GM12878 (cell line): ENCODE data around the gene CERKL. TPM values are rescaled to one million over a fixed set of nuclear protein-coding genes. Genes with fewer than 3 reads are reported as not detected.

Experiments
- ATAC-seq: fragments of 200-7000 bp; cut with Tn5 transposase; 3 replicates; pipeline ENCODE4 v1.9.1; 2020; ENCODE audit warnings: mild to moderate bottlenecking, moderate library complexity
- BruUV-seq: library from RNA; stranded (reverse); fragments of 400-500 nt; replicated peaks from 2 replicates; lab custom pipeline; 2021; lab: Mats Ljungman, UMichigan
- CTCF ChIA-PET: fragments of 300-600 bp; sonication (Branson Sonifier 250); formaldehyde crosslinking; extraction: SDS; loops from one replicate; lab custom pipeline; 2021; ENCODE audit warnings: inconsistent platforms; lab: Yijun Ruan, JAX
- POLR2A ChIA-PET: fragments of 350-600 bp; formaldehyde crosslinking; extraction: SDS; loops from one replicate; lab custom pipeline; 2021; ENCODE audit warnings: inconsistent platforms; lab: Charles Lee
- RAD21 ChIA-PET: fragments of 300-600 bp; sonication (Branson Sonifier 250); formaldehyde crosslinking; loops from one replicate; lab custom pipeline; 2023; ENCODE audit warnings: antibody characterized with exemption; ENCODE audit not compliant: unreplicated experiment; lab: Charles Lee
- SMC1A ChIA-PET: fragments of 300-600 bp; sonication (Branson Sonifier 250); formaldehyde crosslinking; loops from one replicate; lab custom pipeline; 2023; ENCODE audit not compliant: unreplicated experiment, uncharacterized antibody; lab: Charles Lee
- DNase-seq: peaks from one replicate; pipeline ENCODE4 v3.0.0-alpha.2; 2011; ENCODE audit warnings: low read depth, low spot score
- FAIRE-seq: peaks from 3 replicates; lab custom pipeline; 2011; peaks lifted over from hg19 to GRCh38; lab: Jason Lieb, UNC
- H2AFZ ChIP-seq: 2 replicates; pipeline ENCODE4 v1.6.0; 2011; ENCODE audit warnings: low read depth, low read length, control low read depth; ENCODE audit not compliant: control insufficient read depth
- H3K27ac ChIP-seq: 2 replicates; pipeline ENCODE4 v1.5.1; 2011; ENCODE audit warnings: control low read depth; ENCODE audit not compliant: control insufficient read depth, insufficient read depth
- H3K27me3 ChIP-seq, 2 experiments: replicated peaks in 1 of 2; 2 replicates each; pipeline versions ENCODE4 v1.6.0 to v1.6.1; 2011; ENCODE audit warnings: low read length in 1 of 2; ENCODE audit not compliant: control insufficient read depth in 2 of 2, insufficient read depth in 2 of 2
- H3K36me3 ChIP-seq, 2 experiments: 2 replicates each; pipeline ENCODE4 v1.5.1; 2011; ENCODE audit warnings: low read length in 1 of 2; ENCODE audit not compliant: control insufficient read depth in 2 of 2, insufficient read depth in 2 of 2
- H3K4me1 ChIP-seq: 2 replicates; pipeline ENCODE4 v1.6.1; 2011; ENCODE audit warnings: mild to moderate bottlenecking, low read length, moderate library complexity, mixed read lengths; ENCODE audit not compliant: control insufficient read depth, insufficient read depth
- H3K4me2 ChIP-seq: 2 replicates; pipeline ENCODE4 v1.6.0; 2011; ENCODE audit warnings: control low read depth; ENCODE audit not compliant: control insufficient read depth, insufficient read depth
- H3K4me3 ChIP-seq: fragments of 200-600 bp; sonication (generic); 2 replicates; pipeline ENCODE4 v1.5.1; 2016
- H3K79me2 ChIP-seq: 2 replicates; pipeline ENCODE4 v1.6.0; 2011; ENCODE audit warnings: low read length; ENCODE audit not compliant: control insufficient read depth, insufficient read depth
- H3K9ac ChIP-seq: 2 replicates; pipeline ENCODE4 v1.8.0; 2011; ENCODE audit warnings: low read length, control low read depth, mixed read lengths; ENCODE audit not compliant: control insufficient read depth, insufficient read depth
- H3K9me3 ChIP-seq: replicated peaks from 3 replicates; pipeline ENCODE4 v1.5.1; 2011; ENCODE audit warnings: mild to moderate bottlenecking, low read length; ENCODE audit not compliant: control insufficient read depth, insufficient read depth
- H4K20me1 ChIP-seq: 2 replicates; pipeline ENCODE4 v1.6.0; 2011; ENCODE audit not compliant: control insufficient read depth, insufficient read depth
- CEBPB ChIP-seq, 2 experiments: fragments of 150-350 bp in 1 of 2; IDR thresholded peaks; 2 replicates each; pipeline ENCODE4 v1.6.1; 2012 to 2014; ENCODE audit warnings: low read depth in 2 of 2, low read length in 2 of 2, borderline replicate concordance in 1 of 2, inconsistent platforms in 1 of 2
- EED ChIP-seq: sonication (generic); IDR thresholded peaks from 2 replicates; pipeline ENCODE4 v1.6.1; 2016; ENCODE audit warnings: antibody characterized with exemption, low read depth
- EGR1 ChIP-seq, 2 experiments: IDR thresholded peaks; 1 replicate in 1 of 2; 2 replicates in 1 of 2; pipeline ENCODE4 v1.6.1; 2011 to 2012; ENCODE audit warnings: low read depth in 2 of 2, low read length in 2 of 2, borderline replicate concordance in 1 of 2, mild to moderate bottlenecking in 1 of 2, moderate library complexity in 1 of 2
- MTA3 ChIP-seq: IDR thresholded peaks from 2 replicates; pipeline ENCODE4 v1.6.1; 2012; ENCODE audit warnings: low read length, inconsistent platforms, borderline replicate concordance
- SIX5 ChIP-seq: IDR thresholded peaks from 2 replicates; pipeline ENCODE4 v1.6.1; 2011; ENCODE audit warnings: mild to moderate bottlenecking, low read depth, low read length, moderate library complexity; ENCODE audit not compliant: severe bottlenecking
- SMAD1 ChIP-seq: fragments of 450-650 bp; IDR thresholded peaks from 2 replicates; pipeline ENCODE4 v1.6.1; 2018; ENCODE audit warnings: mild to moderate bottlenecking, low read depth; ENCODE audit not compliant: partially characterized antibody
- ZNF207 ChIP-seq: fragments of 450-650 bp; IDR thresholded peaks from 2 replicates; pipeline ENCODE4 v1.6.1; 2014; ENCODE audit warnings: antibody characterized with exemption, mild to moderate bottlenecking, borderline replicate concordance
- ZNF217 ChIP-seq: fragments of 450-650 bp; IDR thresholded peaks from 2 replicates; pipeline ENCODE4 v1.6.1; 2017; ENCODE audit warnings: antibody characterized with exemption, mild to moderate bottlenecking
- WGBS: methylation state at CpG from one replicate; pipeline ENCODE4 v1.1.6; 2016; ENCODE audit warnings: low lambda C conversion rate; ENCODE audit not compliant: insufficient replicate concordance, insufficient coverage; ENCODE audit errors: missing lambda C conversion rate; 5-methylcytosine and 5-hydroxymethylcytosine counted together
- in situ Hi-C: fragments of 300-500 bp; cut with MboI; formaldehyde crosslinking; loops from 9 replicates; pipeline ENCODE4 v1.14.3; 2018; ENCODE audit warnings: mixed read lengths
- intact Hi-C: fragments of 100-400 bp; cut with micrococcal nuclease; formaldehyde crosslinking; loops from one replicate; pipeline ENCODE4 v1.14.2; 2022; ENCODE audit not compliant: unreplicated experiment
- polyA plus RNA-seq, 11 experiments: library from polyadenylated mRNA; depleted of rRNA in 4 of 11; unstranded in 6 of 11; stranded (reverse) in 5 of 11; fragments of >200 nt; fragmentation: Nextera tagmentation in 4 of 11; fragmentation: Illumina TruSeq in 1 of 11; extraction: Ambion mirVana in 4 of 11; extraction: Trizol in 1 of 11; gene quantifications; 1 replicate in 1 of 11; 2 replicates in 10 of 11; pipeline versions ENCODE4 v1.2.1 to v1.2.3, GENCODE V29; 2011 to 2016; ENCODE audit warnings: inconsistent platforms in 2 of 11, missing spikeins in 2 of 11, low read depth in 1 of 11
- total RNA-seq, 4 experiments: library from RNA; depleted of rRNA in 3 of 4; stranded (reverse); fragments of >200 nt in 3 of 4; fragmentation: Illumina TruSeq in 1 of 4; extraction: Trizol in 1 of 4; gene quantifications; 2 replicates each; pipeline versions ENCODE4 v1.2.1 to v1.2.3, GENCODE V29; 2013 to 2021
- TF ChIP-seq, protein P1 (sequence below): fragments of 450-650 bp; IDR thresholded peaks from 2 replicates; pipeline ENCODE4 v1.6.1; 2018; ENCODE audit warnings: mild to moderate bottlenecking, low read depth, moderate library complexity; ENCODE audit not compliant: partially characterized antibody
- TF ChIP-seq, protein P2 (sequence below): fragments of 450-650 bp; IDR thresholded peaks from 2 replicates; pipeline ENCODE4 v1.6.1; 2017; ENCODE audit warnings: mild to moderate bottlenecking
- TF ChIP-seq, protein P3 (sequence below): fragments of 450-650 bp; IDR thresholded peaks from 2 replicates; pipeline ENCODE4 v1.6.1; 2017; ENCODE audit warnings: mild to moderate bottlenecking, moderate library complexity

CERKL gene
- total and polyA plus RNA-seq, 10 of the 15 experiments (the other 5 are each of a cell fraction or from before 2014, with no cell fraction given): 0.05 to 23.0 (median 6.0) TPM; not detected in 2

- no peaks in the 10 kb centered on the region for H3K79me2 ChIP-seq
- H3K27me3 ChIP-seq: no peaks in the 10 kb centered on the region
- H3K9me3 ChIP-seq: no peaks in the 10 kb centered on the region
- ChIA-PET SMC1A (interaction anchor here (0.6 to 1.7 kb wide), 4 partner anchors 9 to 541 kb away, joined by 3 to 9 read pairs (median 4); no protein-coding TSS in a partner anchor), CTCF (interaction anchor here (2.0 kb wide), 1 partner anchor 67 kb away, joined by 4 read pairs; no protein-coding TSS in a partner anchor), POLR2A (no interaction called here), RAD21 (interaction anchor here (1.0 kb wide), 1 partner anchor 67 kb away, joined by 3 read pairs; no protein-coding TSS in a partner anchor)
- H3K36me3 ChIP-seq: no peaks in the 10 kb centered on the region
- ATAC-seq: no peak
- WGBS: 51% methylated on average over 2 of the region's 2 CpGs
- BruUV-seq: no TSS peak
- intact Hi-C loops: no loop called here
- in situ Hi-C loops: no loop called here
- H2AFZ ChIP-seq: no peak overlapping the region
- H3K4me2 ChIP-seq: no peak overlapping the region
- H4K20me1 ChIP-seq: no peaks in the 10 kb centered on the region
- H3K27ac ChIP-seq: no peak overlapping the region
- no peak for DNase-seq
- H3K9ac ChIP-seq: no peak overlapping the region
- no peak for FAIRE-seq
- no peaks in the 10 kb centered on the region for H3K4me1 ChIP-seq
- no peak overlapping the region for H3K4me3 ChIP-seq
- TF ChIP-seq, protein P1, sequence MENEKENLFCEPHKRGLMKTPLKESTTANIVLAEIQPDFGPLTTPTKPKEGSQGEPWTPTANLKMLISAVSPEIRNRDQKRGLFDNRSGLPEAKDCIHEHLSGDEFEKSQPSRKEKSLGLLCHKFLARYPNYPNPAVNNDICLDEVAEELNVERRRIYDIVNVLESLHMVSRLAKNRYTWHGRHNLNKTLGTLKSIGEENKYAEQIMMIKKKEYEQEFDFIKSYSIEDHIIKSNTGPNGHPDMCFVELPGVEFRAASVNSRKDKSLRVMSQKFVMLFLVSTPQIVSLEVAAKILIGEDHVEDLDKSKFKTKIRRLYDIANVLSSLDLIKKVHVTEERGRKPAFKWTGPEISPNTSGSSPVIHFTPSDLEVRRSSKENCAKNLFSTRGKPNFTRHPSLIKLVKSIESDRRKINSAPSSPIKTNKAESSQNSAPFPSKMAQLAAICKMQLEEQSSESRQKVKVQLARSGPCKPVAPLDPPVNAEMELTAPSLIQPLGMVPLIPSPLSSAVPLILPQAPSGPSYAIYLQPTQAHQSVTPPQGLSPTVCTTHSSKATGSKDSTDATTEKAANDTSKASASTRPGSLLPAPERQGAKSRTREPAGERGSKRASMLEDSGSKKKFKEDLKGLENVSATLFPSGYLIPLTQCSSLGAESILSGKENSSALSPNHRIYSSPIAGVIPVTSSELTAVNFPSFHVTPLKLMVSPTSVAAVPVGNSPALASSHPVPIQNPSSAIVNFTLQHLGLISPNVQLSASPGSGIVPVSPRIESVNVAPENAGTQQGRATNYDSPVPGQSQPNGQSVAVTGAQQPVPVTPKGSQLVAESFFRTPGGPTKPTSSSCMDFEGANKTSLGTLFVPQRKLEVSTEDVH: no peak
- TF ChIP-seq CEBPB (IDR thresholded peaks at IDR 0.05; ENCODE audit: borderline replicate concordance in 1 of 2, low read depth in 2 of 2, low read length in 2 of 2) (no peak), SIX5 (no peak), ZNF217 (no peak), ZNF207 (no peak), EED (no peak), MTA3 (no peak), SMAD1 (no peak), EGR1 (IDR thresholded peaks at IDR 0.05; ENCODE audit: borderline replicate concordance in 1 of 2, low read depth in 2 of 2, low read length in 2 of 2) (no peak)
- TF ChIP-seq, protein P2, sequence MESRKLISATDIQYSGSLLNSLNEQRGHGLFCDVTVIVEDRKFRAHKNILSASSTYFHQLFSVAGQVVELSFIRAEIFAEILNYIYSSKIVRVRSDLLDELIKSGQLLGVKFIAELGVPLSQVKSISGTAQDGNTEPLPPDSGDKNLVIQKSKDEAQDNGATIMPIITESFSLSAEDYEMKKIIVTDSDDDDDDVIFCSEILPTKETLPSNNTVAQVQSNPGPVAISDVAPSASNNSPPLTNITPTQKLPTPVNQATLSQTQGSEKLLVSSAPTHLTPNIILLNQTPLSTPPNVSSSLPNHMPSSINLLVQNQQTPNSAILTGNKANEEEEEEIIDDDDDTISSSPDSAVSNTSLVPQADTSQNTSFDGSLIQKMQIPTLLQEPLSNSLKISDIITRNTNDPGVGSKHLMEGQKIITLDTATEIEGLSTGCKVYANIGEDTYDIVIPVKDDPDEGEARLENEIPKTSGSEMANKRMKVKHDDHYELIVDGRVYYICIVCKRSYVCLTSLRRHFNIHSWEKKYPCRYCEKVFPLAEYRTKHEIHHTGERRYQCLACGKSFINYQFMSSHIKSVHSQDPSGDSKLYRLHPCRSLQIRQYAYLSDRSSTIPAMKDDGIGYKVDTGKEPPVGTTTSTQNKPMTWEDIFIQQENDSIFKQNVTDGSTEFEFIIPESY: no peak
- TF ChIP-seq, protein P3, sequence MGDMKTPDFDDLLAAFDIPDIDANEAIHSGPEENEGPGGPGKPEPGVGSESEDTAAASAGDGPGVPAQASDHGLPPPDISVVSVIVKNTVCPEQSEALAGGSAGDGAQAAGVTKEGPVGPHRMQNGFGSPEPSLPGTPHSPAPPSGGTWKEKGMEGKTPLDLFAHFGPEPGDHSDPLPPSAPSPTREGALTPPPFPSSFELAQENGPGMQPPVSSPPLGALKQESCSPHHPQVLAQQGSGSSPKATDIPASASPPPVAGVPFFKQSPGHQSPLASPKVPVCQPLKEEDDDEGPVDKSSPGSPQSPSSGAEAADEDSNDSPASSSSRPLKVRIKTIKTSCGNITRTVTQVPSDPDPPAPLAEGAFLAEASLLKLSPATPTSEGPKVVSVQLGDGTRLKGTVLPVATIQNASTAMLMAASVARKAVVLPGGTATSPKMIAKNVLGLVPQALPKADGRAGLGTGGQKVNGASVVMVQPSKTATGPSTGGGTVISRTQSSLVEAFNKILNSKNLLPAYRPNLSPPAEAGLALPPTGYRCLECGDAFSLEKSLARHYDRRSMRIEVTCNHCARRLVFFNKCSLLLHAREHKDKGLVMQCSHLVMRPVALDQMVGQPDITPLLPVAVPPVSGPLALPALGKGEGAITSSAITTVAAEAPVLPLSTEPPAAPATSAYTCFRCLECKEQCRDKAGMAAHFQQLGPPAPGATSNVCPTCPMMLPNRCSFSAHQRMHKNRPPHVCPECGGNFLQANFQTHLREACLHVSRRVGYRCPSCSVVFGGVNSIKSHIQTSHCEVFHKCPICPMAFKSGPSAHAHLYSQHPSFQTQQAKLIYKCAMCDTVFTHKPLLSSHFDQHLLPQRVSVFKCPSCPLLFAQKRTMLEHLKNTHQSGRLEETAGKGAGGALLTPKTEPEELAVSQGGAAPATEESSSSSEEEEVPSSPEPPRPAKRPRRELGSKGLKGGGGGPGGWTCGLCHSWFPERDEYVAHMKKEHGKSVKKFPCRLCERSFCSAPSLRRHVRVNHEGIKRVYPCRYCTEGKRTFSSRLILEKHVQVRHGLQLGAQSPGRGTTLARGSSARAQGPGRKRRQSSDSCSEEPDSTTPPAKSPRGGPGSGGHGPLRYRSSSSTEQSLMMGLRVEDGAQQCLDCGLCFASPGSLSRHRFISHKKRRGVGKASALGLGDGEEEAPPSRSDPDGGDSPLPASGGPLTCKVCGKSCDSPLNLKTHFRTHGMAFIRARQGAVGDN: no peak
Observed at GRCh38 chr2:181648478-181649155, 8.3 kb downstream of the CERKL start.
